Kidney epithelial cell (primary cell): ENCODE data around the gene MALT1. TPM values are rescaled to one million over a fixed set of nuclear protein-coding genes. Genes with fewer than 3 reads are reported as not detected.

Experiments used
- DNase-seq: peaks from one replicate; pipeline ENCODE4 v3.0.0-alpha.2; 2010; ENCODE audit warnings: low read depth
- H3K27me3 ChIP-seq: 2 replicates; pipeline ENCODE4 v1.6.0; 2011; ENCODE audit warnings: low read length; ENCODE audit not compliant: control insufficient read depth, insufficient read depth
- H3K36me3 ChIP-seq: 2 replicates; pipeline ENCODE4 v1.5.1; 2011; ENCODE audit warnings: low read length; ENCODE audit not compliant: control insufficient read depth, insufficient read depth
- H3K4me3 ChIP-seq: 2 replicates; pipeline ENCODE4 v1.5.1; 2011; ENCODE audit warnings: low read depth, mild to moderate bottlenecking, control low read depth, low read length
- CTCF ChIP-seq: IDR thresholded peaks from 2 replicates; pipeline ENCODE4 v1.5.1; 2011; ENCODE audit warnings: mild to moderate bottlenecking, moderate library complexity, low read length, control low read depth, inconsistent platforms; ENCODE audit not compliant: insufficient read depth, poor library complexity, severe bottlenecking
- total RNA-seq: library from RNA; depleted of rRNA; stranded (reverse); fragments of >200 nt; gene quantifications from 2 replicates; pipeline ENCODE4 v1.2.3, GENCODE V29; 2015

MALT1 gene
- total RNA-seq, 1 donor from 2014 or later: 19.8 TPM

DNA sequence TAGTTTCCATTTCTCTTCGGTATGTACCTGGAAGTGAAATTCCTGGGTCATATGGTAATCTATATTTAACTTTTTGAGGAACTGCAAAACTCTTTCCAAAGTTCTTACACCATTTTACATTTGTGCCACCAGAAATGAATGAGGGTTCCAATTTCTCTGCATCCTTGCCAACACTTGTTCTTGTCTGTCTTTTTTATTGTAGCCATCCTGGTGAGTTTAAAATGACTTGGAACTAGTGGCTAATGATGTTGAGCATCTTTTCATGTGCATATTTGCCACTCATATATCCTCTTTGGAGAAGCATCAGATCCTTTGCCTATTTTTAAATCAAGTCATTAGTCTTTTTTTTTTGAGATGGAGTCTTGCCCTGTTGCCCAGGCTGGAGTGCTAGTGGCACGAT is 59.4 kb downstream of the MALT1 start:
- no peak for DNase-seq

DNA sequence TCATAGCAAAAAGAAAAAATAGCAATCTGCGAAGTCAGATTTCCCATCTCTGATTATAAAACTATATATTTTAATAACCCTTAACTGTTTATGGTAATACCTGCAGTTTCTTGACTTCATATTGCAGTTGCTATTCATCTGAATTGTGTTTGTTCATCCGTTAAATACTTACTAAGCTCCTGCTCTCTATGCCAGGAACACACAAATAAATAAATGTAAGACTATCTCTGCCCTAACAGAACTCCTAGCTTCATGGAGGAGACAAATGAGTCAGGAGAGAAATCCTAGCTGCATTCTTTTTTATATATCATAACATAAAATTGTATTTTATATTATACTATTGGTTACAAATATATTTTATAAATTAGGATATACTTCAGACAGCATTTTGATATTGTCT is 61.2 kb downstream of the MALT1 start:
- no peaks in the 10 kb centered on the region for H3K27me3 ChIP-seq
- no peak overlapping the region for H3K4me3 ChIP-seq
- no peak for DNase-seq
- peaks cover 1% of the 10 kb centered on the region for H3K36me3 ChIP-seq
- no peak for TF ChIP-seq CTCF

More for the DNA sequence above, 59.4 kb downstream of the MALT1 start:
- Histone ChIP-seq H3K4me3 (no peak overlapping the region), H3K36me3 (peaks cover 1% of the 10 kb centered on the region), H3K27me3 (no peaks in the 10 kb centered on the region)
- no peak for TF ChIP-seq CTCF

GRCh38 chr18:58733866-58734265 is 62.6 kb downstream of the MALT1 start:
- H3K36me3 ChIP-seq: peaks cover 1% of the 10 kb centered on the region

DNA sequence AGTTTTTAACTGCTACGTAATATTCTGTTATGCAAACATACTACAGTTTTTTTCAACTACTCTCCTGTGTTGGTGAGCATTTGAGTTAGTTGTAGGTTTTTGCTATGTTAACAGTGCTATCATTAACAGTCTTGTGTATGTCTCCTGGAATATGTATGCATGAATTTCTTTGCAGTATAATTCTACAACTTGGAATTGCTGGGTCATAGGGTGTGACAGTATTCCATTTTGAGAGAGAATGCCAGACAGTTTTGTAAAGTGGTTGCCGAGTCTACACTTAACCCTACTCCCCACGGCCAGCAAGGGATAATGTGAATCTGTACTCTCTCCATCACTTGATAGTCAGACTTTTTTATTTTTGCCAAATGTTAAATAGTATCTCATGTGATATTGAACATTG is 67.1 kb downstream of the MALT1 start:
- TF ChIP-seq CTCF: no peak
- Histone ChIP-seq H3K4me3 (no peak overlapping the region), H3K36me3 (peaks cover 1% of the 10 kb centered on the region), H3K27me3 (no peaks in the 10 kb centered on the region)
- DNase-seq: no peak

More at GRCh38 chr18:58733866-58734265, 62.6 kb downstream of the MALT1 start:
- no peaks in the 10 kb centered on the region for H3K27me3 ChIP-seq
- TF ChIP-seq CTCF: no peak
- no peak overlapping the region for H3K4me3 ChIP-seq
- no peak for DNase-seq

- no peak for TF ChIP-seq CTCF
- Histone ChIP-seq H3K27me3 (no peaks in the 10 kb centered on the region), H3K36me3 (peaks cover 5% of the 10 kb centered on the region), H3K4me3 (no peak overlapping the region)
- DNase-seq: no peak
Measured at GRCh38 chr18:58745914-58746313, 74.6 kb downstream of the MALT1 start.

- DNase-seq: no peak
- TF ChIP-seq CTCF: no peak
- no peaks in the 10 kb centered on the region for H3K27me3 ChIP-seq
- H3K36me3 ChIP-seq: peaks cover 5% of the 10 kb centered on the region
- H3K4me3 ChIP-seq: no peak overlapping the region
Measured at GRCh38 chr18:58748899-58749595, 77.8 kb downstream of the MALT1 start.
